ENCODE data around the gene MDN1. TPM values are rescaled to one million over a fixed set of nuclear protein-coding genes. Genes with fewer than 3 reads are reported as not detected.

MDN1 gene
- total and polyA plus RNA-seq, 2 of the 4 experiments (the other 2 are of a cell fraction) = 7.7 to 26.7 TPM

GRCh38 chr6:89807581-89807980 is 12.0 kb downstream of the MDN1 start:
- Histone ChIP-seq H3K9me3 (ENCODE audit: control insufficient read depth, insufficient read depth, low read length) (no peaks in the 10 kb centered on the region), H4K91ac (ENCODE audit: insufficient read depth, low read depth, low read length) (no peak overlapping the region), H4K8ac (ENCODE audit: low read depth in 2 of 2, low read length in 2 of 2) (no peak overlapping the region), H3K9ac (ENCODE audit: low read depth, low read length) (no peak overlapping the region), H2BK20ac (ENCODE audit: low read depth, low read length) (no peak overlapping the region), H2BK5ac (ENCODE audit: low read depth, low read length, poor library complexity, severe bottlenecking) (no peak overlapping the region), H3K23ac (ENCODE audit: low read depth, low read length) (no peak overlapping the region), H2BK120ac (ENCODE audit: low read depth, low read length) (no peak overlapping the region), H3K14ac (replicated peaks; ENCODE audit: low read depth, low read length) (no peak overlapping the region), H3K79me1 (ENCODE audit: low read depth in 1 of 2, low read length in 2 of 2) (peaks cover 18 to 37% of the 10 kb centered on the region in 2 experiments), H3K4me3 (ENCODE audit: insufficient read depth, low read depth, low read length) (no peak overlapping the region), H2AK9ac (replicated peaks; ENCODE audit: low read depth, low read length, poor library complexity) (no peak overlapping the region), H3K4me1 (ENCODE audit: control insufficient read depth, insufficient read depth, low read length) (no peaks in the 10 kb centered on the region), H2AK5ac (ENCODE audit: low read depth, low read length) (no peak overlapping the region), H3K9me1 (ENCODE audit: insufficient read depth, low read length) (no peaks in the 10 kb centered on the region; the same call in 1 of the 2 replicates), H3K4me2 (ENCODE audit: low read depth, low read length) (no peak overlapping the region), H3K4ac (ENCODE audit: low read depth, low read length) (no peak overlapping the region), H4K5ac (ENCODE audit: low read depth, low read length) (no peak overlapping the region), H3K36me3 (ENCODE audit: control insufficient read depth, insufficient read depth, low read length) (peaks cover 2% of the 10 kb centered on the region; the same call in 1 of the 2 replicates), H2BK15ac (ENCODE audit: low read depth, low read length) (no peak overlapping the region), H4K20me1 (ENCODE audit: insufficient read depth, low read length) (peaks cover 4% of the 10 kb centered on the region), H3K56ac (ENCODE audit: extremely low read depth, insufficient read depth, low read length) (no peak overlapping the region), H2AFZ (replicated peaks; ENCODE audit: low read length, poor library complexity) (no peak overlapping the region), H3K27me3 (ENCODE audit: control insufficient read depth, insufficient read depth, low read length) (no peaks in the 10 kb centered on the region), H3K27ac (ENCODE audit: insufficient read depth, low read length) (no peak overlapping the region), H3K18ac (ENCODE audit: low read depth, low read length) (no peak overlapping the region)
- DNase-seq (no peak), ATAC-seq (ENCODE audit: low read depth) (no peak)
- POLR2A ChIA-PET (ENCODE audit: unreplicated experiment) = no interaction called here
- no peak for TF ChIP-seq CEBPB (IDR thresholded peaks at IDR 0.05; ENCODE audit: low read depth, low read length)
- no peak for TF ChIP-seq MAFK (IDR thresholded peaks at IDR 0.05; ENCODE audit: low read depth, low read length)
- CTCF ChIA-PET = interaction anchor here (0.6 kb wide), 1 partner anchor 441 kb away, joined by 3 read pairs; no protein-coding TSS in a partner anchor
- dilution Hi-C loops (cut with HindIII; ENCODE audit: low sequenced_read_pairs, unreplicated experiment) = no loop called here
- in situ Hi-C loops (cut with MboI; ENCODE audit: low sequenced_read_pairs) = no loop called here
- no CpG with 5 or more reads among the region's 3 CpGs for WGBS, 2 experiments (ENCODE audit: extremely low coverage in 2 of 2, insufficient read length in 1 of 2)
- no TSS peak for BruUV-seq (replicated peaks)
- intact Hi-C loops (cut with micrococcal nuclease) = no loop called here
